Kidney (tissue), 14 donors: ENCODE data around the gene KIF25. TPM values are rescaled to one million over a fixed set of nuclear protein-coding genes. Genes with fewer than 3 reads are reported as not detected.

Experiments used
- DNase-seq, 5 donors: peaks; one replicate each; pipeline ENCODE4 v3.0.0-alpha.2; 2013 to 2020
- FAIRE-seq: peaks from 2 replicates; lab custom pipeline; 2012; peaks lifted over from hg19 to GRCh38; lab: Jason Lieb, UNC
- H3K27ac ChIP-seq, 2 donors: one replicate each; pipeline ENCODE4 v1.7.0; 2013; ENCODE audit warnings: low read depth in 2 of 2, low read length in 2 of 2, inconsistent platforms in 1 of 2
- H3K27me3 ChIP-seq: one replicate; pipeline ENCODE4 v1.7.1; 2013; ENCODE audit warnings: low read length, inconsistent platforms; ENCODE audit not compliant: control insufficient read depth, insufficient read depth
- H3K36me3 ChIP-seq, 3 donors: one replicate each; pipeline versions ENCODE4 v1.7.0 to v1.7.1; 2013; ENCODE audit warnings: low read length in 3 of 3, control low read depth in 1 of 3, inconsistent platforms in 1 of 3; ENCODE audit not compliant: insufficient read depth in 3 of 3, control insufficient read depth in 2 of 3
- H3K4me1 ChIP-seq, 3 donors: one replicate each; pipeline versions ENCODE4 v1.7.0 to v1.7.1; 2013; ENCODE audit warnings: low read length in 3 of 3, inconsistent platforms in 1 of 3, low read depth in 1 of 3; ENCODE audit not compliant: control insufficient read depth in 2 of 3, insufficient read depth in 2 of 3
- H3K4me3 ChIP-seq, 3 donors: one replicate each; pipeline versions ENCODE4 v1.7.0 to v1.8.1; 2013; ENCODE audit warnings: low read length in 3 of 3, control low read depth in 1 of 3, inconsistent platforms in 1 of 3
- H3K9ac ChIP-seq, 3 donors: one replicate each; pipeline versions ENCODE4 v1.7.0 to v1.7.1; 2013; ENCODE audit warnings: low read length in 3 of 3, control low read depth in 1 of 3, inconsistent platforms in 1 of 3
- H3K9me3 ChIP-seq, 3 donors: one replicate each; pipeline versions ENCODE4 v1.7.0 to v1.7.1; 2013; ENCODE audit warnings: low read length in 3 of 3, control low read depth in 1 of 3, inconsistent platforms in 1 of 3; ENCODE audit not compliant: control insufficient read depth in 2 of 3, insufficient read depth in 1 of 3
- intact Hi-C: fragments of 100-400 bp; cut with DNase I; formaldehyde crosslinking; loops from one replicate; pipeline ENCODE4 v1.11.1; 2022
- polyA plus RNA-seq: library from polyadenylated mRNA; stranded (reverse); fragments of 350-450 nt; fragmentation: Illumina TruSeq; extraction: RNeasy Lipid Tissue Mini Kit (QIAGEN cat#74804); gene quantifications from one replicate; pipeline ENCODE4 v1.2.3, GENCODE V29; 2014; ENCODE audit warnings: low read depth, low replicate concordance; ENCODE audit not compliant: insufficient read depth
- total RNA-seq: library from RNA; stranded (reverse); fragmentation: NEBNext Ultra II Directional; extraction: Animal tissue kit (Norgen Biotek cat#: 25700); gene quantifications from one replicate; pipeline ENCODE4 v1.2.1, GENCODE V29; 2021
- TF ChIP-seq, protein P1 (sequence below): IDR thresholded peaks from 3 replicates; pipeline ENCODE4 v1.5.1; 2012; ENCODE audit warnings: mild to moderate bottlenecking, moderate library complexity, borderline replicate concordance; ENCODE audit not compliant: insufficient read depth; ENCODE audit errors: extremely low read depth
- donor health status: control.
- donor health status: control.
- donor health status: control.
- donor health status: control.
- donor health status: control.
- donor health status: DM: yes; HTN: yes; CAD: no.
- donor health status: Normal renal cell carcinoma (clear cell type).

KIF25 gene
- total and polyA plus RNA-seq, 2 donors from 2014 or later: not detected

DNA sequence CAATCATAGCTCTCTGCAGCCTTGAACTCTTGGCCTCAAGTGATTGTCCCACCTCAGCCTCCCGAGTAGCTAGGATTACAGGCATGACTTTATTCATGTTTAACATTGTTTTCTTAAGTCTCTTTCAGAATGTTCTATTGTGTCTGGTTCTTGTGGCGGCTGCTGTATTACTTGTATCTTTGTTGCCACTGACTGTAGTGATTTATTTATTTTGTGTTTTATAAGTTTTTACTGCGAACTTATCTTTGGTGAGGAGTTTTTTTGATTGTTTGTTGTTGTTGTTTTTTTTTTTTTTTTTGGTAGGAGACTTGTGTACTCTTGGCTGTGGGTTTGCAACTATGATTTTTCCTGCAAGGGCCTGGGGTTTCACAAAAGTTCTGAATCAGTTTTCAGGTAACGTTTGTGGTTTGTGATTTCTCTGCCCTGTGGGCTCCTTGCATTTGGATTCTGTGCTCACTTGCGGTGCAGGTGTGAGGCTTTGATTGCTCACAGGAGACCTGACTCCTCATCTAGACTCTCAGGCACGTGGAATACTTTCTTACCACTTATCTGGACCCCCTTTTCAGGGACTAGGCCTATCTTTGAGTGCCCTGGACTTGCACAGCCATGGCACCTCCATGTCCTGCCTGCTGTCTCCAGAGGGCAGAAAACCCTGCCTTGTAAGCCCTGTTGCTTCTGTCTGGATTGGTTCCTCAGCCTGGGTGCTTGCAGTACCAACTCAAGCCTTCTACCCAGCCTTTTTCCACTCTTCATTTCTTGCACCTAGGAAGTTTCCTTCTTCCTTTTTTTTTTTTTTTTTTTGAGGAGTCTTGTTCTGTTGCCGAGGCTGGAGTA, 25.2 kb downstream of the KIF25 start:
- Histone ChIP-seq H3K27ac (no peak overlapping the region), H3K9ac (no peak overlapping the region), H3K4me1 (no peaks in the 10 kb centered on the region), H3K36me3 (no peaks in the 10 kb centered on the region), H3K4me3 (no peak overlapping the region), H3K27me3 (no peaks in the 10 kb centered on the region), H3K9me3 (no peaks in the 10 kb centered on the region)
- intact Hi-C loops: no loop called here
- DNase-seq: peak in 1 of 5 donors; percentile 9
- TF ChIP-seq, protein P1, sequence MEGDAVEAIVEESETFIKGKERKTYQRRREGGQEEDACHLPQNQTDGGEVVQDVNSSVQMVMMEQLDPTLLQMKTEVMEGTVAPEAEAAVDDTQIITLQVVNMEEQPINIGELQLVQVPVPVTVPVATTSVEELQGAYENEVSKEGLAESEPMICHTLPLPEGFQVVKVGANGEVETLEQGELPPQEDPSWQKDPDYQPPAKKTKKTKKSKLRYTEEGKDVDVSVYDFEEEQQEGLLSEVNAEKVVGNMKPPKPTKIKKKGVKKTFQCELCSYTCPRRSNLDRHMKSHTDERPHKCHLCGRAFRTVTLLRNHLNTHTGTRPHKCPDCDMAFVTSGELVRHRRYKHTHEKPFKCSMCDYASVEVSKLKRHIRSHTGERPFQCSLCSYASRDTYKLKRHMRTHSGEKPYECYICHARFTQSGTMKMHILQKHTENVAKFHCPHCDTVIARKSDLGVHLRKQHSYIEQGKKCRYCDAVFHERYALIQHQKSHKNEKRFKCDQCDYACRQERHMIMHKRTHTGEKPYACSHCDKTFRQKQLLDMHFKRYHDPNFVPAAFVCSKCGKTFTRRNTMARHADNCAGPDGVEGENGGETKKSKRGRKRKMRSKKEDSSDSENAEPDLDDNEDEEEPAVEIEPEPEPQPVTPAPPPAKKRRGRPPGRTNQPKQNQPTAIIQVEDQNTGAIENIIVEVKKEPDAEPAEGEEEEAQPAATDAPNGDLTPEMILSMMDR: no peak
- FAIRE-seq: no peak

DNA sequence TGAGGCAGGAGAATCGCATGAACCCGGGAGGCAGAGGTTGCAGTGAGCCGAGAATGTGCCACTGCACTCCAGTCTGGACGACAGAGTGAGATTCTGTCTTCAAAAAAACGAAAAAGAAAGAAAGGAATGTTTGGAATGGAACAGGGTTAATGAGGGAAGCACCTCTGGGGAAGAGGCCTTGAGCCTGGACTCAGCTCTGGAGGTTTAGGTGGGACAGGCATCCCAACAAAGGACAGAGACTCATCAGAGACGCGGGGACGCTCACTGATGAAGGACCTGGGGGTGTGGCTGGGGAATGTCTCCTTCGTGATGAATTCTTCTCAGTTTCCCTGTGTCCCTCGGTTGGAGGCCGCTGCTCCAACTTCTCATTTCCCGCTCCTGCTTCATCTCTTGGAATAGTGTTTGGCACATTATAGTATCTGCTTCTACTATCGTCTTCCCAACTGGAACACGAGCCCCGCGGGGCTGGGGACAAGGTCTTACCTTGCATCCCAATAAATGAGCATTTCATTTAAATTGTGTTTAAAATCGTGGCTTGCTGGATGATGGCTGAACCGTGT, 27.6 kb downstream of the KIF25 start:
- no peaks in the 10 kb centered on the region for H3K27me3 ChIP-seq
- intact Hi-C loops: no loop called here
- H3K36me3 ChIP-seq: no peaks in the 10 kb centered on the region
- no peak overlapping the region for H3K9ac ChIP-seq
- peak in 1 of 5 donors; percentile 10 for DNase-seq
- no peak for FAIRE-seq
- H3K9me3 ChIP-seq: no peaks in the 10 kb centered on the region
- peaks cover 0 to 2% (median 0%) of the 10 kb centered on the region in 3 donors for H3K4me1 ChIP-seq
- no peak overlapping the region for H3K4me3 ChIP-seq
- TF ChIP-seq, protein P1: no peak
- H3K27ac ChIP-seq: no peak overlapping the region

DNA sequence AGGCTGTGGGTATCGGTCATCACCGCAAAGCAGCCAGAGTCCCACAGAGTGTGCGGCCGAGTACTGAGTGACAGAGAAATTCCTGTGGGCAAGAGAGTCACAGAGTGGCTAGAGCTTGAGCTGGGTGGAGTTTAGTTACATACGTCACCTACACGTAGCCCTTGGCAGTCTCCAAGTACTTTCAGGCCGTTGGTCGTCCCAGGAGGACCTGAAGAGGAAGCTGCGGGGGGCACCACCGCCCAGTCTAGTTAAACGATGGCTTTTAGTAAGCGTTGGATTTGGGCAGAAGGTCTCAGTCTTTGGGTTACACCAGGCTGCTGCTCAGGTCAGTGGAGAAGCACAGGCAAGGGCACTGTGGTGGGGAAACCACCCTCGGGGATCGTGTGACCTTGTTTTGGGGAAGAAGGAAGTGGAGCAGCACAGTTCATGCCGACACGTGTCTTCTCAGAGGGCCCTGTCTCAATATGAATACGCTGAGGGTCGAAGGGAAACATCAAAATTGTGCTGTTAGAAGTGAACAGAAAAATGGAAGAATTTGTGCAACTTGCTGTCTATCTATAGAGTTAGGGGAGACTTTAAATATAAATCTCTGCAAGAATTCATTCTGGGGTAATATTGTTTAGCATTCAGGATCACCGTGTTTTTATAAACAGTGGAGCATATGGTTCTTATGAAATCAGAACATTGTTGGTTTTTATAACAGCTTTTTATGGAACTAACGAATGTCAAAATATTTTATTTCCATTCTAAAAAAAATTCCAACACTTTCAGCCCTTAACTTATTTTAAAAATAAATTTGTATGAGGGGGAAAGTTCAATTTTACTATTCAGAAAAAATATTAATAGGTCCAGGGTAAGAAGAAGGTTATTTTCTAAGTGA, 28.6 kb downstream of the KIF25 start:
- H3K27me3 ChIP-seq: no peaks in the 10 kb centered on the region
- FAIRE-seq: peak; percentile 45
- H3K27ac ChIP-seq: no peak overlapping the region
- intact Hi-C loops: no loop called here
- no peak overlapping the region for H3K9ac ChIP-seq
- TF ChIP-seq, protein P1: no peak
- peaks cover 0 to 5% (median 4%) of the 10 kb centered on the region in 3 donors for H3K4me1 ChIP-seq
- no peak overlapping the region for H3K4me3 ChIP-seq
- no peaks in the 10 kb centered on the region for H3K9me3 ChIP-seq
- no peaks in the 10 kb centered on the region for H3K36me3 ChIP-seq
- DNase-seq: peak in 1 of 5 donors; percentile 21
